H1 (cell line): ENCODE data around the gene PSMD9.

Experiments used
- CTCF ChIP-seq, 3 experiments: IDR thresholded peaks; 1 replicate in 2 of 3; 2 replicates in 1 of 3; pipeline versions ENCODE4 v1.5.1 to v1.6.1; 2011; ENCODE audit warnings: low read length in 3 of 3, mild to moderate bottlenecking in 3 of 3, inconsistent platforms in 2 of 3, low read depth in 1 of 3, moderate library complexity in 1 of 3; ENCODE audit not compliant: insufficient read depth in 1 of 3; ENCODE audit errors: control extremely low read depth in 1 of 3
- E2F6 ChIP-seq: IDR thresholded peaks from 2 replicates; pipeline ENCODE4 v1.6.1; 2012; ENCODE audit warnings: inconsistent platforms
- FOSL1 ChIP-seq: IDR thresholded peaks from 2 replicates; pipeline ENCODE4 v1.6.1; 2011; ENCODE audit warnings: mild to moderate bottlenecking, low read depth, low read length, moderate library complexity; ENCODE audit not compliant: insufficient read depth
- HDAC2 ChIP-seq, 2 experiments: fragments of 300-600 bp in 1 of 2; sonication (generic) in 1 of 2; IDR thresholded peaks; 2 replicates each; pipeline ENCODE4 v1.6.1; 2011 to 2012; ENCODE audit warnings: low read depth in 2 of 2, low read length in 2 of 2, mild to moderate bottlenecking in 2 of 2, moderate library complexity in 2 of 2, borderline replicate concordance in 1 of 2, inconsistent platforms in 1 of 2
- JUND ChIP-seq: IDR thresholded peaks from 2 replicates; pipeline ENCODE4 v1.6.1; 2011; ENCODE audit warnings: mild to moderate bottlenecking, improper control_type of control experiment, low read length
- KDM1A ChIP-seq: fragments of 200-600, 300-600 bp; sonication (generic); IDR thresholded peaks from 2 replicates; pipeline ENCODE4 v1.7.1; 2016; ENCODE audit warnings: mild to moderate bottlenecking, low read length, borderline replicate concordance
- POLR2AphosphoS5 ChIP-seq: IDR thresholded peaks from 2 replicates; pipeline ENCODE4 v1.6.1; 2011; ENCODE audit warnings: low read depth, low read length
- RAD21 ChIP-seq, 2 experiments: IDR thresholded peaks in 1 of 2; conservative IDR thresholded peaks in 1 of 2; 2 replicates each; pipeline ENCODE4 v1.6.1; 2011; ENCODE audit warnings: low read depth in 2 of 2, low read length in 2 of 2, improper control_type of control experiment in 1 of 2, inconsistent platforms in 1 of 2, mild to moderate bottlenecking in 1 of 2, moderate library complexity in 1 of 2
- RNF2 ChIP-seq: fragments of 200-900, 300-1000 bp; sonication (generic); IDR thresholded peaks from 2 replicates; pipeline ENCODE4 v1.7.1; 2016; ENCODE audit warnings: borderline replicate concordance, low read depth, mild to moderate bottlenecking, antibody characterized with exemption, low read length; ENCODE audit not compliant: poor library complexity, severe bottlenecking; ENCODE audit errors: missing control alignments
- SIN3A ChIP-seq, 2 experiments: IDR thresholded peaks in 1 of 2; conservative IDR thresholded peaks in 1 of 2; 2 replicates each; pipeline ENCODE4 v1.6.1; 2011 to 2012; ENCODE audit warnings: low read length in 2 of 2, improper control_type of control experiment in 1 of 2, low read depth in 1 of 2, mild to moderate bottlenecking in 1 of 2
- SRF ChIP-seq: IDR thresholded peaks from 2 replicates; pipeline ENCODE4 v1.6.1; 2011; ENCODE audit warnings: mild to moderate bottlenecking, low read depth, low read length, moderate library complexity

GRCh38 chr12:121934309-121934664, 45.7 kb downstream of the PSMD9 start:
- TF ChIP-seq RNF2 (no peak), CTCF (IDR thresholded peaks at IDR 0.05; ENCODE audit: control extremely low read depth in 1 of 3, insufficient read depth in 1 of 3, low read depth in 1 of 3, low read length in 3 of 3) (no peak), JUND (no peak), HDAC2 (IDR thresholded peaks at IDR 0.05; ENCODE audit: borderline replicate concordance in 1 of 2, low read depth in 2 of 2, low read length in 2 of 2) (no peak), POLR2AphosphoS5 (no peak), RAD21 (IDR thresholded peaks at IDR 0.05 in 1 of 2, conservative IDR thresholded peaks at IDR 0.05 in 1 of 2; ENCODE audit: low read depth in 2 of 2, low read length in 2 of 2) (no peak), SIN3A (conservative IDR thresholded peaks at IDR 0.05 in 1 of 2, IDR thresholded peaks at IDR 0.05 in 1 of 2; ENCODE audit: low read depth in 1 of 2, low read length in 2 of 2) (no peak), E2F6 (no peak), SRF (no peak), KDM1A (no peak), FOSL1 (no peak)
